GM23338 (cell line): ENCODE results near the gene GCH1.

Experiments
- CREB1 ChIP-seq: fragments of 250-450 bp; sonication (Bioruptor Pico); IDR thresholded peaks from 2 replicates; pipeline ENCODE4 v1.5.0; 2020; ENCODE audit warnings: low read depth, mild to moderate bottlenecking, moderate library complexity
- CTCF ChIP-seq, 2 experiments: fragments of 200-600 bp in 1 of 2; sonication (generic) in 1 of 2; conservative IDR thresholded peaks; 2 replicates each; pipeline versions ENCODE4 v1.5.1 to v1.6.1; 2016 to 2017; ENCODE audit warnings: antibody characterized with exemption in 2 of 2, low read depth in 2 of 2, mild to moderate bottlenecking in 2 of 2, moderate library complexity in 1 of 2
- EZH2 ChIP-seq: fragments of 200-600 bp; sonication (generic); IDR thresholded peaks from one replicate; pipeline ENCODE4 v1.8.0; 2017; ENCODE audit warnings: antibody characterized with exemption, mild to moderate bottlenecking, low read depth; ENCODE audit not compliant: unreplicated experiment
- EZH2phosphoT487 ChIP-seq: fragments of 200-600 bp; sonication (generic); IDR thresholded peaks from one replicate; pipeline ENCODE4 v1.8.1; 2018; ENCODE audit warnings: antibody characterized with exemption; ENCODE audit not compliant: unreplicated experiment
- NANOG ChIP-seq: IDR thresholded peaks from 2 replicates; pipeline ENCODE4 v1.6.1; 2016; ENCODE audit warnings: antibody characterized with exemption, borderline replicate concordance
- POLR2AphosphoS5 ChIP-seq: IDR thresholded peaks from 2 replicates; pipeline ENCODE4 v1.6.1; 2016; ENCODE audit warnings: antibody characterized with exemption, low read depth
- REST ChIP-seq: IDR thresholded peaks from one replicate; pipeline ENCODE4 v1.6.1; 2018; ENCODE audit warnings: antibody characterized with exemption; ENCODE audit not compliant: unreplicated experiment
- ZNF331 ChIP-seq: fragments of 250-450 bp; sonication (Bioruptor Pico); IDR thresholded peaks from 2 replicates; pipeline ENCODE4 v1.5.0; 2020; ENCODE audit warnings: low read depth, mild to moderate bottlenecking, moderate library complexity

GRCh38 chr14:54867011-54867410, 35.6 kb downstream of the GCH1 start:
- TF ChIP-seq EZH2phosphoT487 (no peak), EZH2 (no peak), CTCF (conservative IDR thresholded peaks at IDR 0.05; ENCODE audit: low read depth in 2 of 2) (no peak), REST (no peak), POLR2AphosphoS5 (no peak), CREB1 (CRISPR knock-in tag) (no peak), NANOG (no peak), ZNF331 (CRISPR knock-in tag) (no peak)
